ENCODE measurements around the gene DNASE1.
A peak's percentile ranks its signal among the peaks of the same experiment; 100 is the strongest.
"Not testable (repeated sequence)": the region's sequence is repeated elsewhere in the genome, so short reads cannot be mapped to it uniquely, and the experiment has no call there.

DNASE1 gene

DNA sequence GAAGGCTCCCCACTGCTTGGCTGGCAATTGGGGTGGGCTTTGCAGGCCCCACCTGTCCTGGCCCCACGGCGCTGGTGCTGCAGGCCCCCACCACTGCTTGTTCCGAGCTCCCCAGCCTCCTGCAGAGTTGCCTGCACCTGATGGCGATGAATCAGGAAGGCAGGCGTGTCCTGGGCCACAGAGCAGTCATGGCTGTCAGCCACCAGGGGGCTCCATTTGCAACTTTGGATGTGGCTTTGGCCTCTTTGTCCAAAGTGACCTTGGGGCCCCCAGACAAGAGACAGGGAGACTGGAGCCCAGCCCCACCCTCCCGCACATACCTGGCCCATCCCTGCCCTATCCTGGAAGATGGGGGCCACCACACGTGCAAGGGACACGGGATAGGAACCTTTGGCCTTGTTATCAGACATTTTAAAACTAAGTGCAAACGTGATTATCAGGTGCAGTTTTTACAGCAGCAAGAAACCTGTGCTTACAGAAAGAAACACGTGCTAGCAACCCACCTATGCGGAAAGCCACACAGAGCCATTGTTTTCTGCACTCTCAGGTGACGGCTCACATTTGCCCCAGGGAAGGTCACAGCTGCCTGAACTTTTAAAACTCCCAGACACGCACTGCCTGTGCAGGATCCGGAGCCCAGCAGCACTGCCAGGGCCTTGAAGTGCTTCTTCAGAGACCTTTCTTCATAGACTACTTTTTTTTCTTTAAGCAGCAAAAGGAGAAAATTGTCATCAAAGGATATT is at the start of gene DNASE1:
Gene DNASE1 (plus strand): TSS at position 443 of the 743 bp plus-strand sequence. CDS start 683 bp downstream, outside the sequence.
- DNase-seq = peak; percentile 80

DNA sequence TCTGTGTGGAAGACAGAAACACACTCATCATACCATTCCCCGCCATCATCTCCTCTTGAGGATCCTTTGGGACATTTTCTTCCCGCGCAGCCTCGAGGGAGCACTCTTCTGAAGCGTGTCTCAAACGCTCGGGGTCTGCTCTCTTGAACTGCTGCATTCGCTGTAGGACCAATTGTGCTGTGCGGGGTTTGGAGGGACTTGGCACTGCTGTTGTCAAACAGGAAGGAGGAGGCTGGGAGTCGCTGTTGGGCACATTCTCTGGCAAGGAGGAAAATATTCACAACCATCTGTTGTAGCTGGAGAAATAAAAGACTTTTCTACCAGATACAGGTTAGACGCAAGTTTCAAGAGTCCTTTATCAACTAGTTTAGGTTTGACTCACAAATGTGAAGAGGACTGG is 48.0 kb upstream of the DNASE1 start:
- DNase-seq = no peak

DNA sequence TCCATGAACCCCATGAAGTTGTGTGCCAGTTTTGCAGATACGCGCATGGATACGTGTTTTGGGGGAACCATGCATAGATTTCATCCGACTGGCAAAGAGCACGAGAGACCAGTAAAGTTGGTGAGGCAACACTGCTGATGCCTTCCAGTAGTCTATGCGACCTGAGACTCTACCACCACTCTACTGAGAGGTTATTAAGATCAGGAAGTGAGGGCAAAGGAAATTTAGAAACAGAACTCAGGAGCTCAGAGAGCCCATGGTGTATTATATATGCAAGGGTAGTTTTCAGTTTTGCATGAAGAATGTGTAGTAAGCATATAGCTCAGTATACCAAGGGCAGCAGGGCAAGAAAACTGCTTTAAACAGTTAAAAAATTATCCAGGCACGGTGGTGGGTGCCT is 47.3 kb upstream of the DNASE1 start:
- DNase-seq = no peak

DNA sequence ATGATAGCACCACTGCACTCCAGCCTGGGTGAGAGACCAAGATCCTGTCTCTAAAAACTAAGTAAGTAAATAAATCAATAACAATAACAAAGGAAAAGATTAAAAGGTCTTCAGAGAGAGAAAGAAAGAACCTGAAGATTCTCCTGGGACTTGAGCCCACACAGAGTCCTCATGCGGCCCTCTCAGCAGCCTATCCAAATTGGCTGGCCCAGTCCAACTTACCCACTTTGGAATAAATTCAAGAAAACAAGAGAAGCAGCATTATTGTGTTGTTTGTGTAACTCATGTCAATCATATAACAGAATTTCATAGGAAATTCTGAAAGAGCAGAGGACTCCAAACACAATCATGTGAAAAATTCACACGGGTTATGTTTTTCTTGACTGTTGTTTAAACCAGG is 46.9 kb upstream of the DNASE1 start:
- DNase-seq = no peak

- DNase-seq = no peak
Measured at GRCh38 chr16:3608069-3608468, 46.4 kb upstream of the DNASE1 start.

DNA sequence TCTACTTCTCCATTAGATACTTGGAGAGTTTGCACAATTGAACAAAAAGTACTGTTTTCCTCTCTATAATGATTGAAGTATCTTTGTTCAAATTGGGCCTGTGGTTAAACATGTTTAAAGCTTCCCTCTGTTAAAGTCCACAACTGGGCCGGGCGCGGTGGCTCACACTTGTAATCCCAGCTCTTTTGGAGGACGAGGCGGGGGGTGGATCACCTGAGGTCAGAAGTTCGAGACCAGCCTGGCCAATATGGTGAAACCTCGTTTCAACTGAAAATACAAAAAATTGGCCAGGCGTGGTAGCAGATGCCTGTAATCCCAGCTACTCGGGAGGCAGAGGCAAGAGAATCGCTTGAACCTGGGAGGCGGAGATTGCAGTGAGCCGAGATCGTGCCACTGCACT is 45.5 kb upstream of the DNASE1 start:
- DNase-seq = not testable (repeated sequence)

GRCh38 chr16:3609895-3610697 is 44.4 kb upstream of the DNASE1 start:
- DNase-seq = no peak

- no peak for DNase-seq
Measured at GRCh38 chr16:3610698-3611145, 43.8 kb upstream of the DNASE1 start.

DNA sequence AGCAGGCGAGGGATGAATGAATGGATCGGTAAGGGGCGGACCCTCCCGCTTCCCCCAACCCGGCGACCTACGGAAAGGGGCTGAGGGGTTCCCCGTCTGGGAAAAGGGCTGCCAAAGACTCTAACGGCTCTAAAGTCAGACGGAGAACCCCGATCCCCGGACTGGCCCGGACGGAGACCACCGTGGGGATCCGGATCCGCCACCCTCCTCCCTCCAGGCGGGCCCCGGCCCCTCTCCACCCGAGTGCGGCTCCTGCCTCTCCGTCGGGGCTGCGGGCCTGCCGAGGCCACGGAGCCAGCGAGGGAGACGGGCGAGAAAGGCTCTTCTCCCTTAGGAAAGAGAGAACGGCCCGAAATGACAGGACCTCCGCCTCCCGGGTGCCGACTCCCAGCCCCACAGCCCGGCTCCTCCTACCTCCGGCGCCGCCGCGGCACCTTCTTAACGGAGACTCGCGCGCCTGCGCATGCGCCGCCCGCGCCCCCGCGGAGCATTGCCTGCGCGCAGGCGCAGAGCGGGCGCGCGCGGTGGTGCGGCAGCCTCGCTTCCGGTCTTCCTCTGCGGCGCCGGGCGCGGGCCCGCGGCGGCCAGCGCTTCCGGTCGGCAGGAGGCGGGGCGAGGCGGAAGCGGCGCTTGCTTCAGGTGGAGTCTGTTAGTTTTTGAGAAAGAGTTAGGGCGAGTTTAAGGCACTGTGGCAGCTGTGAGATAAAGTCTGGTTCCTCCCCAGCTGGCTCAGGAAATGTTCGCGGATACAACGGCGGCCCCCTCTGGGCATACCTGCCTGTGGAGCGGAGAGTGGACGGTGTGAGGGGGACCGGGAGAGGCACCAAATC is 43.1 kb upstream of the DNASE1 start, which contains the start of gene SLX4:
Gene SLX4 (minus strand): TSS at position 461 of the 830 bp plus-strand sequence. CDS start 2,642 bp downstream, outside the sequence.
- DNase-seq = peak; percentile 95

GRCh38 chr16:3612510-3613466 is 41.7 kb upstream of the DNASE1 start:
- DNase-seq = no peak

GRCh38 chr16:3618769-3619141 is 35.7 kb upstream of the DNASE1 start:
- DNase-seq = no peak

DNA sequence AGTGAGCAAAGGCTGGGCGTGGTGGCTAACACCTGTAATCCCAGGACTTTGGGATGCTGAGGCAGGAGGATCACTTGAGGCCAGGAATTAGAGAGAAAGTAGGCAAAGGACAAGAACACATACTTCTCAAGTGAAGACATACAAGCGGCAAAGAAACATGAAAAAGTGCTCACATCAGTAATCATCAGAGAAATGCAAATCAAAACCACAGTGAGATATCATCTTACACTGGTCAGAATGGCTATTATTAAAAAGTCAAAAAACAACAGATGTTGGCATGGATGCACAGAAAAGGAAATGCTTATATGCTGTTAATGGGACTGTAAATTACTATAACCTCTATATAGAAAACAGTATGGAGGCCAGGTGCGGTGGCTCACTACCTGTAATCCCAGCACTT is 30.8 kb upstream of the DNASE1 start:
- no peak for DNase-seq

- no peak for DNase-seq
Measured at GRCh38 chr16:3625331-3625730, 29.2 kb upstream of the DNASE1 start.

- DNase-seq = no peak
Measured at GRCh38 chr16:3625911-3626732, 28.4 kb upstream of the DNASE1 start.

- DNase-seq = no peak
Measured at GRCh38 chr16:3637371-3637923, 17.0 kb upstream of the DNASE1 start.

GRCh38 chr16:3638916-3639644 is 15.4 kb upstream of the DNASE1 start:
- no peak for DNase-seq

DNA sequence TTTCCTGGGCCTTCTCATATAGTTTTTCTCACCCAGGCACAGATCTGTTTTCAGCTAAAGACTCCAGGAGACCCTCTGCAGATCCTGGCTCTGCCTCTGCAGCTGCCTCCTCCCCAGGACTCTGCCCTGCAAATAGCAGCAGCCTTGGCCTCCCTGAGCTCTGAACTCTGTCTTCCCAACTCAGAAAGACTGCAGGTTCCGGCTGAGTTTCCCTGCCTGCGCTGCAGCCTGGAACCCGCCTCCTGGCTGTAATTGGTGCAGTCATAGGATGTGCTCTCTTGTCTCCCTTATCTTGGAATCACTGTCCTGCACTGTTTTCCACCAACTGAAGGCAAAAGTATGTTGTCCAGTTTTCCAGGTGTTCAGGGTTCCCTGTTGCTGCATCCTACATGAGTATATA is 14.3 kb upstream of the DNASE1 start:
- DNase-seq = no peak

GRCh38 chr16:3640632-3641501 is 13.6 kb upstream of the DNASE1 start:
- DNase-seq = no peak

All from NCI-H146 (cell line).